NB4 (cell line): ENCODE results near the gene MACROD2.

Source experiments
- MYC ChIP-seq: IDR thresholded peaks from 2 replicates; pipeline ENCODE4 v1.6.1; 2011; ENCODE audit warnings: low read depth, low read length
- POLR2A ChIP-seq: IDR thresholded peaks from 2 replicates; pipeline ENCODE4 v1.6.1; 2011; ENCODE audit warnings: mild to moderate bottlenecking; ENCODE audit not compliant: insufficient read length; ENCODE audit errors: extremely low read depth
- TF ChIP-seq, protein P1 (sequence below): IDR thresholded peaks from one replicate; pipeline ENCODE4 v1.5.1; 2012; ENCODE audit warnings: low read depth, low read length

DNA sequence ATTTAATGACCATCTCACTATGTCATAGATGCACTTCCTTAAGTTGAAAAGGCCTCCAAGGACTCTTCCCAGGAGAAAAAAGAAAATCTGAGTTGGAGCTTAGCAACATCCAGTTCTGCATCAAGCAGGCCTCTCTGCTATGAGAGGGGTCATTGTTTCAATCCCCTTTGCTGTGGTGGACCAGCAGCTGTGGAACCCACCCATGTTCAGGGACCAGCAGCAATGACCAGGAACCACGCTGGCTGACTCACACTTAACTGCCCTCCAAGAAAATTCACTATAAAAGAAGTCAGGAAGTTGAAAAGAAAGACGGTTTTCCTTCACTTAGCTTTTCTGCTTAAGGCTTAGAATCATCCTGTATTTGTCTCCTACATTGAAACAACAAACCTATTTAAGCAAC, 1404.5 kb downstream of the MACROD2 start:
- TF ChIP-seq POLR2A: no peak
- TF ChIP-seq, protein P1, sequence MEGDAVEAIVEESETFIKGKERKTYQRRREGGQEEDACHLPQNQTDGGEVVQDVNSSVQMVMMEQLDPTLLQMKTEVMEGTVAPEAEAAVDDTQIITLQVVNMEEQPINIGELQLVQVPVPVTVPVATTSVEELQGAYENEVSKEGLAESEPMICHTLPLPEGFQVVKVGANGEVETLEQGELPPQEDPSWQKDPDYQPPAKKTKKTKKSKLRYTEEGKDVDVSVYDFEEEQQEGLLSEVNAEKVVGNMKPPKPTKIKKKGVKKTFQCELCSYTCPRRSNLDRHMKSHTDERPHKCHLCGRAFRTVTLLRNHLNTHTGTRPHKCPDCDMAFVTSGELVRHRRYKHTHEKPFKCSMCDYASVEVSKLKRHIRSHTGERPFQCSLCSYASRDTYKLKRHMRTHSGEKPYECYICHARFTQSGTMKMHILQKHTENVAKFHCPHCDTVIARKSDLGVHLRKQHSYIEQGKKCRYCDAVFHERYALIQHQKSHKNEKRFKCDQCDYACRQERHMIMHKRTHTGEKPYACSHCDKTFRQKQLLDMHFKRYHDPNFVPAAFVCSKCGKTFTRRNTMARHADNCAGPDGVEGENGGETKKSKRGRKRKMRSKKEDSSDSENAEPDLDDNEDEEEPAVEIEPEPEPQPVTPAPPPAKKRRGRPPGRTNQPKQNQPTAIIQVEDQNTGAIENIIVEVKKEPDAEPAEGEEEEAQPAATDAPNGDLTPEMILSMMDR: no peak
- no peak for TF ChIP-seq MYC
